Activated CD8-positive, alpha-beta T cell treated with anti-CD3 and anti-CD28 coated beads, Interleukin-2, amount 10 ng/mL, durations not matched to agents 7 days and 5 days (primary cell): ENCODE measurements around the gene EHBP1. TPM values are rescaled to one million over a fixed set of nuclear protein-coding genes. Genes with fewer than 3 reads are reported as not detected.
"Not testable (repeated sequence)": the region's sequence is repeated elsewhere in the genome, so short reads cannot be mapped to it uniquely, and the experiment has no call there.

Experiments used
- ATAC-seq: fragments of 150-1000 bp; cut with Tn5 transposase; one replicate; pipeline ENCODE4 v1.10.0; 2021; ENCODE audit warnings: moderate library complexity
- CTCF ChIA-PET: fragments of 350-600 bp; sonication (Branson Sonifier 250); formaldehyde crosslinking; loops from one replicate; lab custom pipeline; 2021; ENCODE audit warnings: antibody characterized with exemption; lab: Charles Lee
- POLR2A ChIA-PET: fragments of 350-600 bp; sonication (Branson Sonifier 250); formaldehyde crosslinking; loops from one replicate; lab custom pipeline; 2021; ENCODE audit warnings: antibody characterized with exemption; lab: Charles Lee
- DNase-seq: peaks from one replicate; pipeline ENCODE4 v3.0.0-alpha.2; 2020
- H3K27ac Mint-ChIP-seq: one replicate; pipeline ENCODE4 v1.8.0; 2021; ENCODE audit warnings: mild to moderate bottlenecking, mixed read lengths
- H3K27me3 Mint-ChIP-seq: one replicate; pipeline ENCODE4 v1.8.0; 2021; ENCODE audit warnings: low read depth, mixed read lengths
- H3K36me3 Mint-ChIP-seq: one replicate; pipeline ENCODE4 v1.8.0; 2021; ENCODE audit warnings: low read depth, mixed read lengths
- H3K4me1 Mint-ChIP-seq: one replicate; pipeline ENCODE4 v1.8.0; 2021; ENCODE audit warnings: low read depth, mixed read lengths
- H3K4me3 Mint-ChIP-seq: one replicate; pipeline ENCODE4 v1.8.0; 2021; ENCODE audit warnings: mild to moderate bottlenecking, mixed read lengths
- H3K9me3 Mint-ChIP-seq: one replicate; pipeline ENCODE4 v1.8.0; 2022; ENCODE audit warnings: mixed read lengths; ENCODE audit not compliant: insufficient read depth
- total RNA-seq, 2 experiments: library from RNA; stranded (reverse); gene quantifications; one replicate each; pipeline ENCODE4 v1.2.3, GENCODE V29; 2021

EHBP1 gene
- total RNA-seq, 2 experiments from 2014 or later, result 23.4 to 26.3 TPM

GRCh38 chr2:62706721-62707521 lies 1.4 kb downstream of the EHBP1 start:
- H3K4me3 Mint-ChIP-seq, result peak overlapping the region; percentile 82
- H3K27ac Mint-ChIP-seq, result peak overlapping the region; percentile 73
- ATAC-seq, result no peak
- peaks cover 31% of the 10 kb centered on the region for H3K4me1 Mint-ChIP-seq
- H3K27me3 Mint-ChIP-seq, result peaks cover 2% of the 10 kb centered on the region
- H3K9me3 Mint-ChIP-seq, result no peaks in the 10 kb centered on the region
- ChIA-PET POLR2A (no interaction called here), CTCF (interaction anchor here (0.8 kb wide), 1 partner anchor 34 kb away, joined by 3 read pairs; no protein-coding TSS in a partner anchor)
- peaks cover 16% of the 10 kb centered on the region for H3K36me3 Mint-ChIP-seq
- DNase-seq, result no peak

- H3K4me1 Mint-ChIP-seq, result peaks cover 31% of the 10 kb centered on the region
- no peak overlapping the region for H3K27ac Mint-ChIP-seq
- ATAC-seq, result no peak
- H3K36me3 Mint-ChIP-seq, result peaks cover 16% of the 10 kb centered on the region
- H3K27me3 Mint-ChIP-seq, result no peaks in the 10 kb centered on the region
- DNase-seq, result no peak
- CTCF ChIA-PET, result no interaction called here
- POLR2A ChIA-PET, result no interaction called here
- no peak overlapping the region for H3K4me3 Mint-ChIP-seq
- no peaks in the 10 kb centered on the region for H3K9me3 Mint-ChIP-seq
These were observed 3.2 kb downstream of the EHBP1 start for GRCh38 chr2:62708751-62709150.

GRCh38 chr2:62711832-62712494 lies 6.5 kb downstream of the EHBP1 start:
- ChIA-PET CTCF (no interaction called here), POLR2A (no interaction called here)
- Mint-ChIP-seq H3K27me3 (no peaks in the 10 kb centered on the region), H3K36me3 (peaks cover 23% of the 10 kb centered on the region), H3K4me3 (no peak overlapping the region), H3K27ac (no peak overlapping the region), H3K4me1 (peaks cover 14% of the 10 kb centered on the region), H3K9me3 (no peaks in the 10 kb centered on the region)
- DNase-seq, result no peak
- no peak for ATAC-seq

GRCh38 chr2:62713196-62713595 lies 7.7 kb downstream of the EHBP1 start:
- H3K27ac Mint-ChIP-seq, DNase-seq, H3K4me3 Mint-ChIP-seq, H3K9me3 Mint-ChIP-seq, H3K27me3 Mint-ChIP-seq, POLR2A ChIA-PET, CTCF ChIA-PET, ATAC-seq, H3K4me1 Mint-ChIP-seq: not testable (repeated sequence)
- H3K36me3 Mint-ChIP-seq, result peaks cover 25% of the 10 kb centered on the region

- Mint-ChIP-seq H3K27me3 (no peaks in the 10 kb centered on the region), H3K36me3 (peaks cover 19% of the 10 kb centered on the region), H3K9me3 (no peaks in the 10 kb centered on the region), H3K27ac (no peak overlapping the region), H3K4me3 (no peak overlapping the region), H3K4me1 (peaks cover 3% of the 10 kb centered on the region)
- DNase-seq (no peak), ATAC-seq (no peak)
- POLR2A ChIA-PET, result no interaction called here
- CTCF ChIA-PET, result no interaction called here
These were observed 8.3 kb downstream of the EHBP1 start for GRCh38 chr2:62713837-62714236.

GRCh38 chr2:62716768-62717167 lies 11.3 kb downstream of the EHBP1 start:
- ChIA-PET CTCF (no interaction called here), POLR2A (no interaction called here)
- no peak overlapping the region for H3K27ac Mint-ChIP-seq
- no peak overlapping the region for H3K4me3 Mint-ChIP-seq
- peaks cover 18% of the 10 kb centered on the region for H3K36me3 Mint-ChIP-seq
- no peaks in the 10 kb centered on the region for H3K27me3 Mint-ChIP-seq
- no peaks in the 10 kb centered on the region for H3K9me3 Mint-ChIP-seq
- no peak for ATAC-seq
- DNase-seq, result no peak
- peaks cover 4% of the 10 kb centered on the region for H3K4me1 Mint-ChIP-seq

- Mint-ChIP-seq H3K4me3 (no peak overlapping the region), H3K36me3 (peaks cover 20% of the 10 kb centered on the region), H3K27ac (no peak overlapping the region), H3K9me3 (peaks cover 3% of the 10 kb centered on the region), H3K27me3 (no peaks in the 10 kb centered on the region), H3K4me1 (peaks cover 4% of the 10 kb centered on the region)
- CTCF ChIA-PET, result no interaction called here
- DNase-seq, result no peak
- POLR2A ChIA-PET, result no interaction called here
- ATAC-seq, result no peak
These were observed 12.1 kb downstream of the EHBP1 start for GRCh38 chr2:62717503-62718081.

GRCh38 chr2:62718225-62718822 lies 12.8 kb downstream of the EHBP1 start:
- Mint-ChIP-seq H3K4me1 (peaks cover 4% of the 10 kb centered on the region), H3K27me3 (no peaks in the 10 kb centered on the region), H3K4me3 (no peak overlapping the region), H3K27ac (no peak overlapping the region), H3K9me3 (peaks cover 6% of the 10 kb centered on the region), H3K36me3 (peaks cover 26% of the 10 kb centered on the region)
- DNase-seq, result no peak
- CTCF ChIA-PET, result no interaction called here
- POLR2A ChIA-PET, result no interaction called here
- ATAC-seq, result no peak

- ChIA-PET CTCF (no interaction called here), POLR2A (no interaction called here)
- Mint-ChIP-seq H3K36me3 (peaks cover 27% of the 10 kb centered on the region), H3K27me3 (no peaks in the 10 kb centered on the region), H3K9me3 (peaks cover 6% of the 10 kb centered on the region), H3K27ac (no peak overlapping the region), H3K4me3 (no peak overlapping the region), H3K4me1 (peaks cover 4% of the 10 kb centered on the region)
- no peak for ATAC-seq
- no peak for DNase-seq
These were observed 14.2 kb downstream of the EHBP1 start for GRCh38 chr2:62719757-62720156.

GRCh38 chr2:62722679-62723078 lies 17.2 kb downstream of the EHBP1 start:
- Mint-ChIP-seq H3K27ac (no peak overlapping the region), H3K4me3 (no peak overlapping the region), H3K9me3 (peaks cover 6% of the 10 kb centered on the region), H3K36me3 (peaks cover 14% of the 10 kb centered on the region), H3K4me1 (peaks cover 4% of the 10 kb centered on the region), H3K27me3 (no peaks in the 10 kb centered on the region)
- ATAC-seq (no peak), DNase-seq (no peak)
- ChIA-PET CTCF (no interaction called here), POLR2A (no interaction called here)

GRCh38 chr2:62723253-62723652 lies 17.7 kb downstream of the EHBP1 start:
- Mint-ChIP-seq H3K9me3 (peaks cover 6% of the 10 kb centered on the region), H3K27ac (no peak overlapping the region), H3K4me1 (peaks cover 4% of the 10 kb centered on the region), H3K27me3 (no peaks in the 10 kb centered on the region), H3K36me3 (peaks cover 14% of the 10 kb centered on the region), H3K4me3 (no peak overlapping the region)
- DNase-seq (no peak), ATAC-seq (no peak)
- ChIA-PET CTCF (no interaction called here), POLR2A (no interaction called here)

GRCh38 chr2:62724106-62724505 lies 18.6 kb downstream of the EHBP1 start:
- Mint-ChIP-seq H3K27me3 (no peaks in the 10 kb centered on the region), H3K36me3 (peaks cover 14% of the 10 kb centered on the region), H3K9me3 (peaks cover 6% of the 10 kb centered on the region), H3K27ac (no peak overlapping the region), H3K4me3 (no peak overlapping the region), H3K4me1 (peaks cover 4% of the 10 kb centered on the region)
- POLR2A ChIA-PET, result interaction anchor here (0.6 kb wide), 1 partner anchor 91 kb away, joined by 3 read pairs; no protein-coding TSS in a partner anchor
- ATAC-seq (no peak), DNase-seq (no peak)
- CTCF ChIA-PET, result no interaction called here
